ENCODE measurements around the gene C9orf152.

C9orf152 gene

DNA sequence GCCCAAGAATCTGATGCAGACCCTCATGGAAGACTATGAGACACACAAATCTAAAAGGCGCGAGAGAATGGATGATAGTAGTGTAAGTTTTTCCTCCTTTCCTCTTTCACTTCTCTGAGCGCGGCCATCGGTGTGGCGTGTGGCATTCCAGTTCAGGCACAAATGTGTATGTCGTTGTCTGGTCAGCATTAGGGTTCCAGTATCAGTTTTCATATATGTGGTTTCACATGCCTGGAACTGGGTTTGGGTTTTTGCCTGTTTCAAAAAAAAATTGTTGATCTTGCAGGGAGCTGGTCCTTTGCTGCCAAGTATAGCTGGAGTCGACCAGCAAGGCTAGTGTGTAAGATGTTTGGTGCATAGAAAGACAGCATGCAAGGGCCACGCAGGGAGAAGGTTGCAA lies 51.5 kb downstream of the C9orf152 start:
- TF ChIP-seq ZNF8 (CRISPR knock-in tag; IDR thresholded peaks at IDR 0.05) = no peak
- TF ChIP-seq, protein P1, sequence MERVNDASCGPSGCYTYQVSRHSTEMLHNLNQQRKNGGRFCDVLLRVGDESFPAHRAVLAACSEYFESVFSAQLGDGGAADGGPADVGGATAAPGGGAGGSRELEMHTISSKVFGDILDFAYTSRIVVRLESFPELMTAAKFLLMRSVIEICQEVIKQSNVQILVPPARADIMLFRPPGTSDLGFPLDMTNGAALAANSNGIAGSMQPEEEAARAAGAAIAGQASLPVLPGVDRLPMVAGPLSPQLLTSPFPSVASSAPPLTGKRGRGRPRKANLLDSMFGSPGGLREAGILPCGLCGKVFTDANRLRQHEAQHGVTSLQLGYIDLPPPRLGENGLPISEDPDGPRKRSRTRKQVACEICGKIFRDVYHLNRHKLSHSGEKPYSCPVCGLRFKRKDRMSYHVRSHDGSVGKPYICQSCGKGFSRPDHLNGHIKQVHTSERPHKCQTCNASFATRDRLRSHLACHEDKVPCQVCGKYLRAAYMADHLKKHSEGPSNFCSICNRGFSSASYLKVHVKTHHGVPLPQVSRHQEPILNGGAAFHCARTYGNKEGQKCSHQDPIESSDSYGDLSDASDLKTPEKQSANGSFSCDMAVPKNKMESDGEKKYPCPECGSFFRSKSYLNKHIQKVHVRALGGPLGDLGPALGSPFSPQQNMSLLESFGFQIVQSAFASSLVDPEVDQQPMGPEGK (CRISPR knock-in tag; IDR thresholded peaks at IDR 0.05; ENCODE audit: borderline replicate concordance) = no peak
- no peak for TF ChIP-seq CSDC2 (CRISPR knock-in tag; IDR thresholded peaks at IDR 0.05)
- no peak for TF ChIP-seq ZFP30 (CRISPR knock-in tag; IDR thresholded peaks at IDR 0.05)
- no peak for TF ChIP-seq RARB (CRISPR knock-in tag; IDR thresholded peaks at IDR 0.05)
- no peak for TF ChIP-seq ZC3H10 (CRISPR knock-in tag; IDR thresholded peaks at IDR 0.05)
- no peak for TF ChIP-seq ARNTL (CRISPR knock-in tag; IDR thresholded peaks at IDR 0.05; ENCODE audit: borderline replicate concordance, low read depth)
- TF ChIP-seq, protein P2, sequence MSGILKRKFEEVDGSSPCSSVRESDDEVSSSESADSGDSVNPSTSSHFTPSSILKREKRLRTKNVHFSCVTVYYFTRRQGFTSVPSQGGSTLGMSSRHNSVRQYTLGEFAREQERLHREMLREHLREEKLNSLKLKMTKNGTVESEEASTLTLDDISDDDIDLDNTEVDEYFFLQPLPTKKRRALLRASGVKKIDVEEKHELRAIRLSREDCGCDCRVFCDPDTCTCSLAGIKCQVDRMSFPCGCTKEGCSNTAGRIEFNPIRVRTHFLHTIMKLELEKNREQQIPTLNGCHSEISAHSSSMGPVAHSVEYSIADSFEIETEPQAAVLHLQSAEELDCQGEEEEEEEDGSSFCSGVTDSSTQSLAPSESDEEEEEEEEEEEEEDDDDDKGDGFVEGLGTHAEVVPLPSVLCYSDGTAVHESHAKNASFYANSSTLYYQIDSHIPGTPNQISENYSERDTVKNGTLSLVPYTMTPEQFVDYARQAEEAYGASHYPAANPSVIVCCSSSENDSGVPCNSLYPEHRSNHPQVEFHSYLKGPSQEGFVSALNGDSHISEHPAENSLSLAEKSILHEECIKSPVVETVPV (CRISPR knock-in tag; IDR thresholded peaks at IDR 0.05) = no peak
- TF ChIP-seq, protein P3, sequence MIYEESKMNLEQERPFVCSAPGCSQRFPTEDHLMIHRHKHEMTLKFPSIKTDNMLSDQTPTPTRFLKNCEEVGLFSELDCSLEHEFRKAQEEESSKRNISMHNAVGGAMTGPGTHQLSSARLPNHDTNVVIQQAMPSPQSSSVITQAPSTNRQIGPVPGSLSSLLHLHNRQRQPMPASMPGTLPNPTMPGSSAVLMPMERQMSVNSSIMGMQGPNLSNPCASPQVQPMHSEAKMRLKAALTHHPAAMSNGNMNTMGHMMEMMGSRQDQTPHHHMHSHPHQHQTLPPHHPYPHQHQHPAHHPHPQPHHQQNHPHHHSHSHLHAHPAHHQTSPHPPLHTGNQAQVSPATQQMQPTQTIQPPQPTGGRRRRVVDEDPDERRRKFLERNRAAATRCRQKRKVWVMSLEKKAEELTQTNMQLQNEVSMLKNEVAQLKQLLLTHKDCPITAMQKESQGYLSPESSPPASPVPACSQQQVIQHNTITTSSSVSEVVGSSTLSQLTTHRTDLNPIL (CRISPR knock-in tag; IDR thresholded peaks at IDR 0.05; ENCODE audit: low read depth) = no peak
- TF ChIP-seq, protein P4, sequence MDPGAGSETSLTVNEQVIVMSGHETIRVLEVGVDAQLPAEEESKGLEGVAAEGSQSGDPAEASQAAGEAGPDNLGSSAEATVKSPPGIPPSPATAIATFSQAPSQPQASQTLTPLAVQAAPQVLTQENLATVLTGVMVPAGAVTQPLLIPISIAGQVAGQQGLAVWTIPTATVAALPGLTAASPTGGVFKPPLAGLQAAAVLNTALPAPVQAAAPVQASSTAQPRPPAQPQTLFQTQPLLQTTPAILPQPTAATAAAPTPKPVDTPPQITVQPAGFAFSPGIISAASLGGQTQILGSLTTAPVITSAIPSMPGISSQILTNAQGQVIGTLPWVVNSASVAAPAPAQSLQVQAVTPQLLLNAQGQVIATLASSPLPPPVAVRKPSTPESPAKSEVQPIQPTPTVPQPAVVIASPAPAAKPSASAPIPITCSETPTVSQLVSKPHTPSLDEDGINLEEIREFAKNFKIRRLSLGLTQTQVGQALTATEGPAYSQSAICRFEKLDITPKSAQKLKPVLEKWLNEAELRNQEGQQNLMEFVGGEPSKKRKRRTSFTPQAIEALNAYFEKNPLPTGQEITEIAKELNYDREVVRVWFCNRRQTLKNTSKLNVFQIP (CRISPR knock-in tag; IDR thresholded peaks at IDR 0.05; ENCODE audit: borderline replicate concordance, low read depth) = no peak
- ATAC-seq = no peak

DNA sequence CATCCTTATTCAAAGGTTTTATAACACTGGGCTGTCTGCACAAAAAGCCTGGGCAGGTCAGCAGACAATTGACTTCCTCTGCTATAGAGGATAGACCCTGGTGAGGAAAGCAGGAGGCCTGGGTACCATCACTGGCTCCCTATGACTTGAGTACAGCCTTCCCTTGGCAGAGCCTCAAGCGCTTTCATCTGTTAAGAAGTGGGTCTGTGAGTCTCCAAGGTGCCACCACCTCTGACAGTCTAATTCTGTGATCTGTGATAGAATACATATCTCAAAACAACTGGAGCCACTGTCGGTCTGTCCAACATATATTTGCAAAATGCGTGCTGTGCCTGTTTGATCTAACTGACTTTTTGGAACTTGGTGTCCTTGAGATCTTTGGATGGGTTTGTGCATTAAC lies 52.2 kb downstream of the C9orf152 start:
- TF ChIP-seq OSR1 (CRISPR knock-in tag; IDR thresholded peaks at IDR 0.05) = no peak
- no peak for TF ChIP-seq ZNF8 (CRISPR knock-in tag; IDR thresholded peaks at IDR 0.05)
- no peak for TF ChIP-seq ISL1 (CRISPR knock-in tag; IDR thresholded peaks at IDR 0.05)
- TF ChIP-seq, protein P5, sequence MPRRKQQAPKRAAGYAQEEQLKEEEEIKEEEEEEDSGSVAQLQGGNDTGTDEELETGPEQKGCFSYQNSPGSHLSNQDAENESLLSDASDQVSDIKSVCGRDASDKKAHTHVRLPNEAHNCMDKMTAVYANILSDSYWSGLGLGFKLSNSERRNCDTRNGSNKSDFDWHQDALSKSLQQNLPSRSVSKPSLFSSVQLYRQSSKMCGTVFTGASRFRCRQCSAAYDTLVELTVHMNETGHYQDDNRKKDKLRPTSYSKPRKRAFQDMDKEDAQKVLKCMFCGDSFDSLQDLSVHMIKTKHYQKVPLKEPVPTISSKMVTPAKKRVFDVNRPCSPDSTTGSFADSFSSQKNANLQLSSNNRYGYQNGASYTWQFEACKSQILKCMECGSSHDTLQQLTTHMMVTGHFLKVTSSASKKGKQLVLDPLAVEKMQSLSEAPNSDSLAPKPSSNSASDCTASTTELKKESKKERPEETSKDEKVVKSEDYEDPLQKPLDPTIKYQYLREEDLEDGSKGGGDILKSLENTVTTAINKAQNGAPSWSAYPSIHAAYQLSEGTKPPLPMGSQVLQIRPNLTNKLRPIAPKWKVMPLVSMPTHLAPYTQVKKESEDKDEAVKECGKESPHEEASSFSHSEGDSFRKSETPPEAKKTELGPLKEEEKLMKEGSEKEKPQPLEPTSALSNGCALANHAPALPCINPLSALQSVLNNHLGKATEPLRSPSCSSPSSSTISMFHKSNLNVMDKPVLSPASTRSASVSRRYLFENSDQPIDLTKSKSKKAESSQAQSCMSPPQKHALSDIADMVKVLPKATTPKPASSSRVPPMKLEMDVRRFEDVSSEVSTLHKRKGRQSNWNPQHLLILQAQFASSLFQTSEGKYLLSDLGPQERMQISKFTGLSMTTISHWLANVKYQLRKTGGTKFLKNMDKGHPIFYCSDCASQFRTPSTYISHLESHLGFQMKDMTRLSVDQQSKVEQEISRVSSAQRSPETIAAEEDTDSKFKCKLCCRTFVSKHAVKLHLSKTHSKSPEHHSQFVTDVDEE (CRISPR knock-in tag; IDR thresholded peaks at IDR 0.05) = no peak
- TF ChIP-seq BACH2 (CRISPR knock-in tag; IDR thresholded peaks at IDR 0.05; ENCODE audit: borderline replicate concordance) = no peak
- TF ChIP-seq, protein P1 (CRISPR knock-in tag; IDR thresholded peaks at IDR 0.05; ENCODE audit: borderline replicate concordance) = no peak
- TF ChIP-seq TCF4 (CRISPR knock-in tag; IDR thresholded peaks at IDR 0.05; ENCODE audit: borderline replicate concordance) = no peak
- no peak for TF ChIP-seq CSDC2 (CRISPR knock-in tag; IDR thresholded peaks at IDR 0.05)
- TF ChIP-seq, protein P4 (CRISPR knock-in tag; IDR thresholded peaks at IDR 0.05; ENCODE audit: borderline replicate concordance, low read depth) = no peak
- no peak for TF ChIP-seq ZFP30 (CRISPR knock-in tag; IDR thresholded peaks at IDR 0.05)
- TF ChIP-seq, protein P2 (CRISPR knock-in tag; IDR thresholded peaks at IDR 0.05) = no peak
- no peak for TF ChIP-seq ARNTL (CRISPR knock-in tag; IDR thresholded peaks at IDR 0.05; ENCODE audit: borderline replicate concordance, low read depth)
- no peak for TF ChIP-seq RARB (CRISPR knock-in tag; IDR thresholded peaks at IDR 0.05)
- TF ChIP-seq ZNF70 (CRISPR knock-in tag; IDR thresholded peaks at IDR 0.05) = no peak
- no peak for TF ChIP-seq PPARA (CRISPR knock-in tag; IDR thresholded peaks at IDR 0.05; ENCODE audit: borderline replicate concordance)
- TF ChIP-seq GLIS3 (CRISPR knock-in tag; IDR thresholded peaks at IDR 0.05) = no peak
- no peak for TF ChIP-seq ESRRG (CRISPR knock-in tag; IDR thresholded peaks at IDR 0.05)
- no peak for TF ChIP-seq SNAI2 (CRISPR knock-in tag; IDR thresholded peaks at IDR 0.05)
- no peak for TF ChIP-seq ZFP3 (CRISPR knock-in tag; IDR thresholded peaks at IDR 0.05)
- no peak for ATAC-seq

Data from SK-N-SH treated with all-trans-retinoic acid at 6 μM for 48 hours (cell line).